ENCODE data around the gene SYNPR.
"Not testable (repeated sequence)": the region's sequence is repeated elsewhere in the genome, so short reads cannot be mapped to it uniquely, and the experiment has no call there.

The SYNPR gene

GRCh38 chr3:63278171-63279004 lies at the start of gene SYNPR:
Gene SYNPR (plus strand): TSS chr3:63278308.
- DNase-seq (ENCODE audit: low spot score) = no peak

GRCh38 chr3:63228677-63229076 lies 49.4 kb upstream of the SYNPR start:
- DNase-seq (ENCODE audit: low spot score) = peak; percentile 53

DNA sequence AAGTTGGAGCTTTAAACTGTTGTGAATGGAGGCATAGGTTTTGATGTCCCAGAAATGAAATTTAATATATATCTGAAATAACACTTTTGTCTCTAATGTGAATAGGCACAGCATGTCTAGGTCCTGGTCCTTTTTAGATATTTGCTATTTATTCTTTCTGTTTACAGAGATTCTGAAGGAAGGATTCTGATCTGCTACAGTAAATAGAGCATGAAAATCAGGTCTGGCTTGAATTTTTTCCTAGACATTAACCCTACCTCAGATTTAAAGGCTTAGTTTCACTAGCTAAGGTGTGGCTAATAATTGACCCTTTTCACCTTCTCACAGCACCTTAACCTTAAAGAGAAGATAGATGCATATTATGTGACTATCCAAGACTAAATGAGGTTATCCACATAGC lies 48.0 kb upstream of the SYNPR start:
- DNase-seq (ENCODE audit: low spot score) = no peak

GRCh38 chr3:63231643-63232042 lies 46.5 kb upstream of the SYNPR start:
- no peak for DNase-seq (ENCODE audit: low spot score)

DNA sequence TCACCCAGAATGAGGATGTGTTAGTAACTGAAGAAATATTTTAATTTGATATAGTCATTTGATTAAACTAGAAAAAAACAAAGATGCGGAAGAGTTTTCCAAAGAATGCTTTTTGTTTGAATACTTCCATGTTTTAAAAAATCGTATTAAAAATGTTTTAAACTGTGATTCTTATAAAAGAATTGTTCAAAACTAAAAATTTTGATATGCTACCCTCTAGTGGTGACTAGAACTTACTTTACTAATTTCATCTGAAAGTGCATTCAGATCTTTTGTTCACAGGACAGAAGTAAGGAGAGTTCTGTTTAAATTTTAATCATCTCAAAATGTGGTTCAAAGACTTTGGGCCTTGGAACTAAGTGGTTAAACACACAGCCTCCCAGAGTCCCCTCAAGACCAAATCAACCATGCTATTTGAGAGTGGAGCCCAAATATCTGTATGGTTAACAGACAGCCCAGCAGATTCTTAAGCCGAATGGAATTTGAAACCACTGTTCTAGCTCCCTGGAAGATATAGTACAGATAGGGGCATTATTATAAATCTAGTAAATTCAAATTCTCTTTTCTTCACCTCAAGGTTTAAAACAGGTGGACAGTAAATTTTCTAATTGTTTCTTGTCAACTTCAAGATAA lies 45.2 kb upstream of the SYNPR start:
- no peak for DNase-seq (ENCODE audit: low spot score)

GRCh38 chr3:63240381-63240902 lies 37.7 kb upstream of the SYNPR start:
- peak; percentile 2 for DNase-seq (ENCODE audit: low spot score)

- no peak for DNase-seq (ENCODE audit: low spot score)
Measured at GRCh38 chr3:63242124-63242523, 36.0 kb upstream of the SYNPR start.

- DNase-seq (ENCODE audit: low spot score) = no peak
Measured at GRCh38 chr3:63244486-63244885, 33.6 kb upstream of the SYNPR start.

GRCh38 chr3:63245726-63246241 lies 32.3 kb upstream of the SYNPR start:
- DNase-seq (ENCODE audit: low spot score) = no peak

GRCh38 chr3:63248015-63248414 lies 30.1 kb upstream of the SYNPR start:
- DNase-seq (ENCODE audit: low spot score) = no peak

DNA sequence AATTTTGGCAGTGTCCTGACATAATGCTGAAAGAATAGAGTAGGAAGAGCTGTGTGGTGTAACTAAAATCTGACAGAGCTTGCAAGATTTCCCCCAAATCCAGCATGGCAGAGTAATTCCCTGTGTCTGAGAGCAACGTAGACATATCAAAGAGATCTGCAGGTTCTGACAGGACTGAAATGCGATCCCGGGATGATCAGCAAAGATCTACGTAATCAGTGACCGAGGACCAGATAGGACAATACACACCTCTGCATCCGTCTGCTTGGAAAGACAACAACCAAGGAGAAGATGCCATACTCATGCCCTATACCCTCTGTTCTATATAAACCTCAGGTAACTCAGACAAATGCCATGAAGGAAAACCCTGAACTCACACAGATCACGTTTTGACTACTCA lies 26.6 kb upstream of the SYNPR start:
- DNase-seq (ENCODE audit: low spot score) = no peak

- DNase-seq (ENCODE audit: low spot score) = not testable (repeated sequence)
Measured at GRCh38 chr3:63255819-63256218, 22.3 kb upstream of the SYNPR start.

DNA sequence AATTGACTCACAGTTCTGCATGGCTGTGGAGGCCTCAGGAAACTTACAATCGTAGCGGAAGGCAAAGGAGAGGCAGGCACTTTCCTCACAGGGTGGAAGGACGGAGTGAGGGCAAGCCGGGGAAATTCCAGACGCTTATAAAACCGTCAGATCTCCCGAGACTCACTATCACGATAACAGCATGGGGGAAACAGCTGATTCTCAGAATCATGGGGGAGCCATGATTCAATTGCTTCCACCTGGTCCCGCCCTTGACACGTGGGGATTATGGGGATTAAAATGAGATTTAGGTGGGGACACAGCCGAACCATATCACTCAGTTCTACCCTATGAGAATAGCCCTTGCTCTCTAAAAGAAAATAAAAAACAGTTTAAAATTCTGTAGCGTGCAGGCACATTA lies 13.4 kb upstream of the SYNPR start:
- no peak for DNase-seq (ENCODE audit: low spot score)

DNA sequence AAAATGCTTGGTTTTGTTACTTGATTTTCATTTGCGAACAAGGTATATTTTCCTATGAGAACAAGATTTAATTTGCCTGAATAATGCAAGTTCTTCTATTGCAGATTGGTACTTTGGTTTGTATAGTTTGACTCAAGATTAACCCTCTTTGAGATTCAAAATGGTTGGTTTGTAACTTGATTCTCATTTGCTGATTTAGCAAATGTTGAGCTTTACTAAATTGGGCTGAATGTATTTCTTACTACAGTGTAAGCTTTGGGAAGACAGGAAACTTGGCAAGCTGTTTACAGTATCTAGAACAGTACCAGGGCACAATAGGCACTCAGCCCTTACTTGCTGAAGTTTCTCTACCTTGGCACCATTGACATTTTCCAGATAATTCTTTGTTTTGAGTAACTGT lies 3.7 kb upstream of the SYNPR start:
- DNase-seq (ENCODE audit: low spot score) = no peak

DNA sequence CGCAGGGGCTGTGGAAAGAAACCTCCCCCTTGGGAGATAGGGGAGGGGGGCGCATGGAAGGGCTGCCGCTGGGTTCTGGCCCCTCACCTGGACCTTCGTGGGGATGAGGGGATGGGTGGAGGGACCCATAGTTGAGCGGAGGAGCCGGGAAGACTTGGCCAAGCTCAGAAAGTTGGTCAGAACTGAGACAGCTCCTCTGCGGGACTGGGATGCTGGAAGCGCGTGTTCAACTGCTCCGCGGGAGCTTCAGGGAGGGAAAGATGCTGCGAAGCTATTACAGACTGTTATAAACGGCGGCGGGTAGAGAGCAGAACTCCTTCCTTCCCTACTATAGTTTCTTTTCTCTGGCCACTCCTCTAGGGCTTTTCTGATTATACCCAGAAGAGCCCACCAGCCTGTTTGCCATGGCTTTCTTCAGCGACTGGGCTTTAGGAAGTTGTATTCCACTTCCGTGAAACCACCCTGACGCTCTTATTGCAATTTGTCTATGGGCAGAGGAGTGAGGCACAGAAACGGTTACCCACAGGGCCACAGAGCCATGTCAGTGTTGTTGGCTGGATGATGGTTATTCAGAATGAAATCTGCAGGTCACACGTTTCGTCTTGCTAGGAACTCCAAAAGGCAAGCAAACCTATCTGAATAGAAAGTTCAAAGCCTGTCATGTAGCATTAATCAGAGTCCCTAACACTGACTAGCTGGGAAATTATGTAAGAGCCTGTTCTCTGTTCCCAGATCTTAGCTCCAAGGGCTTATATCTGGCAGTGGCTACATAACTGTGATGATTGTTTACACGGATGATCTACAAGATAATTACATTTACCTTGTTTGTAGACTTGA lies 1.1 kb downstream of the SYNPR start:
- peak; percentile 10 for DNase-seq (ENCODE audit: low spot score)

- DNase-seq (ENCODE audit: low spot score) = no peak
Measured at GRCh38 chr3:63287610-63288009, 9.5 kb downstream of the SYNPR start.

- DNase-seq (ENCODE audit: low spot score) = no peak
Measured at GRCh38 chr3:63290686-63291085, 12.6 kb downstream of the SYNPR start.

DNA sequence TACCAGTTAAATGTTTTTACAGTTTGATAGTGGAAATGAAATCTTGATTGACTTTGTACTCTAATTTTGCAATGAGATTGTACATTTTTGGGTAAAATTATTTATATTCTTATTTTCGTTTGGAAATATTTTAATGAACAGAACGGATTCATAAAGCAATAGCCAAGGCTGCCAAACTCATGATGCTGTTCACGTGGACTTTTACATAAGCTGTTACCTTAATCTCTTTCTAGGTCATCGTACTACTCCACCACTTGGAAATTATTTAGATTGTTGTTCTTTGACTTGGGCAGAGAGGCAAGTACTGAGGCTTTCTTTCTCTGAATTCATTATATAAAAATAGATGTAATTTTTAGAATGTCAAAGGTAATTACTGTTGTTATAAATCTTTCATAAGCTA lies 16.2 kb downstream of the SYNPR start:
- no peak for DNase-seq (ENCODE audit: low spot score)

- DNase-seq (ENCODE audit: low spot score) = no peak
Measured at GRCh38 chr3:63295356-63295755, 17.2 kb downstream of the SYNPR start.

DNA sequence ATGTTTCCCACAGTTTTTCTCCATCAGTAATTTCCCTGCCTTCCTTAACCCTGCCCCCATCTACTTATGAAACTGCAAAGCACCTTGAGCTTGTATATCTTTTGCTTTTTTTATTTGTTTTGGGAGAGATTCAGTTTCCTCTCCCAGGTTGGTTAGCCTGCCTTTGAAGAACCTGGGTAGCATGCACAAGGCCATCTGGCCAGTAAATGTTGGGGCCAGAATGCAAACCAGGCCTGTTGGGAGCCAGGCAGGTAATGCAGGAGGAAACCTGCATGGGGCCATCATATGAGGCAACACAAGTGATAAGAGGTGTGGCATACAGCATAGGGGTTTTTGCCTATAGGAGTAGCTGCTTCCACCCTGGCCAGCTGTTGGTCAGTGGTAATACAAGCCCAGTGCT lies 17.7 kb downstream of the SYNPR start:
- DNase-seq (ENCODE audit: low spot score) = no peak

DNA sequence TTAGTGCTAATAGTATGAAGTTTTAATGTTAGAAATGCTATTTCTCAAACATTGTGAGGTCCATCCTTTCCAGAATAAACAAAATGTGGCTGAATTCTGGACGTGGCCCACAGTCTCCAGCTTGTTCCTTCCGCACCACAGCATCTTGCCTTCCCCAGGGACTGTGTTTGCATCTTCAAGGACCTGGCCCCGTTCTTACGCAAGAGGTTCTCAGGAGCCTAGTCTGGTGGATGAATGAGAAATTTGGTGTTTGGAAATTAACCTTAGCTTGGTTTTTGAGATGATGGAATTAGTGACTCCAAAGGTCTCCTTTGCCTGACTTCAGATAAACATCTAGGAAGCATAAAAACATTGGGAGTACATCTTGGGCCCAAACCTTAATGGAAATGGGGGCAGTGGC lies 18.1 kb downstream of the SYNPR start:
- DNase-seq (ENCODE audit: low spot score) = no peak

GRCh38 chr3:63303238-63303637 lies 25.1 kb downstream of the SYNPR start:
- no peak for DNase-seq (ENCODE audit: low spot score)

All from AG08395 (cell line).